Activated CD4-positive, alpha-beta T cell treated with anti-CD3 and anti-CD28 coated beads, Interleukin-10, Interleukin-2, amounts not matched to agents 100 ng/mL and 50 ng/mL, durations not matched to agents 16 hours and 8 hours (primary cell): Measurements from ENCODE around the gene TRPC4AP.
"Not testable (repeated sequence)": the region's sequence is repeated elsewhere in the genome, so short reads cannot be mapped to it uniquely, and the experiment has no call there.

Experiments
- DNase-seq: peaks from one replicate; pipeline ENCODE4 v3.0.0-alpha.2; 2020

The TRPC4AP gene

DNA sequence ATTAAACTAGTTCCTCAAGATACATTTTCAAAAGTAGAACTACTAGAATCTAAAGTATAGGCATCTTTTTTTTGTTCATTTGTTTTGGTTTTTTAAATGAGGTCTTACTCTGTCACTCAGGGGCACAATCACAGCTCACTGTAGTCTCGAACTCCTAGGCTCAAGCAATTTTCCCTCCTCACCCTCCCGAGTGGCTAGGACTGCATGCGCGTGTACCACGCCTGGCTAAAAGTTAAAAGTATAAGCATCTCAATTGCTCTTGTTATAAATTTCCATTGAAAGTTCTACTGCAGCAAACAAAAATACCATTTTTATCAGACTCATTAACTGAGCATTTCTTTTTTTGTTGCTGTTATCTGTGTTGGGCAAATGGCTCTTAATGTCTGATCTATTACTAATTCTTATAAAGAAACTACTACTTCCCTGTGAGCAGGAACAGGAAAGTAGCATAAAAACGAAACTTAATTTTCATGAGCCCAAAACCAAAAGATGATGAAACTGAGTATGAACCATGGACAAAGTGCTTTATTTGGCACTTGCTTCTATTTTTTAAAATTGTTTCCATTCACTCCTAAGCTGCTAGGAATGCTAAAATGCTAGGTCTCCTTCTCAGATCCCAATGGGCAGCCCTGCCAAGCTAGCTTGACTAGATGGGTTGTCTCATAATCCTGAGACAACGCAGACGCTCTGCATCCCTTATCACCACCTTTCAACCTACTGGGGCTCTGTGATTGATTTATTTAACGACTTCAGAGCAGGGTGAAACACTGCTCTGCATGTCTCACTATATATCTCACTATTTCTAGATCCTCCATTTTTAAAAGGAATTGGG, 36.9 kb downstream of the TRPC4AP start:
- peak; percentile 77 for DNase-seq

DNA sequence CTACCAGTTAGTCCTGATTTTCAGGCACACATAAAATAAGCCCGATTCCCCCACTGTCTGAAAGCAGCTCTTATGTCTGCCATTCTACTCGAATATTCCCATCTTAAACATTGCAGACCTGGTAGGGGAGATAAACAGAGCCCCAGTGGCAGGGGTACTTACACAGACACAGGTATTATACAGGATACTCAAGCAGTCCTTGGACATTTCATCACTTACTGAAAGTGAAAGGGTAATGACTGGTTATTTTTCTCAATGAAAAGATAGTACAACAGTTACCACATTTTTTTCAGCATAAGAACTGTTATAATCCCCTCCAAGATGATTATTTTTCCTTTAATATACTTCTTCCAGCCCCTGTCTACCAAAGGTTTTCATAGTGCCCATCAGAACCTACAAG, 37.8 kb downstream of the TRPC4AP start:
- DNase-seq, result no peak

GRCh38 chr20:35052616-35053015, 40.0 kb downstream of the TRPC4AP start:
- DNase-seq, result not testable (repeated sequence)

GRCh38 chr20:35049776-35050352, 42.7 kb downstream of the TRPC4AP start:
- no peak for DNase-seq

- no peak for DNase-seq
Observed at GRCh38 chr20:35048739-35049138, 43.9 kb downstream of the TRPC4AP start.

- no peak for DNase-seq
Observed at GRCh38 chr20:35042268-35042667, 50.3 kb downstream of the TRPC4AP start.

DNA sequence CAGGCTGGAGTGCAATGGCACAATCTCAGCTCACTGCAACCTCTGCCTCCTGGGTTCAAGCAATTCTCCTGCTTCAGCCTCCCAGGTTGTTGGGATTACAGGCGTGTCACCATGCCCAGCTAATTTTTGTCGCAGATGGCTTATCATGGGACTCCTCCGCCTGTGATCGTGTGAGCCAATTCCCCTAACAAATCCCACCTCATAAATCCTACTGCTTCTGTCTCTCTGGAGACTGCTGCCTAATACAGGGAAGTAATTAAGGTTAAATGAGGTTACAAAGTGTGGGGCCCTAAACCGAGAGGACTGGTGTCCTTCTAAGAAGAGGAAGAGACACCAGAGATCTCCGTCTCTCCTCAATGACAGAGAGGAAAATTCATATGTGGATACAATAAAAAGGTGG, 52.0 kb downstream of the TRPC4AP start:
- DNase-seq, result no peak

DNA sequence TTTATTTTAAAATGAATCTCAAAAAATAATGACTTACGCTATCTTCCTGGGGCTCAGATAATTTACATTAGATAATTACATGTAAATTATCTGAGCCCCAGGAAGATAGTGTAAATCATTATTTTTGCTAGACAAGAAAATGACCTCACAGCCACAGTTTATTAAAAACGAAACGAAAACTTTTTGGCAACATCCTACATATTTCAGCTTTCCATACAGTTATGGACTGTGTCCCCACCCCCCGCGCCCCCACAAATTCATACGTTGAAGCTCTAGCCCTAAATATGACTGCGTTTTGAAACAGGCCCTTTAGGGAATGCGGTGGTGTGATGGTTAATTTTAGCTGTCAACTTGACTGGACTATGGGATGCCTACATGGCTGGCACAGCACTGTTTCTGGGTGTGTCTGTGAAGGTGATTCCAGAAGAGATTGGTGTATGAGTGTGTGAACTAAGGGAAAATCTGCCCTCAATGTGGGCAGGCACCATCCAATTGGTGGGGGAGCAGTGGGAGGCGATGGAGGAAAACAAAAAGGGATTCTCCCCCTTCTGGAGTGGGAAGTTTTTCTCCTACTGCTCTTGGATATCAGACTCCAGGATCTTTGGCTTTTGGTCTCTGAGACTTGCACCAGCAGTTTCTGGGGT, 52.6 kb downstream of the TRPC4AP start:
- DNase-seq, result no peak

DNA sequence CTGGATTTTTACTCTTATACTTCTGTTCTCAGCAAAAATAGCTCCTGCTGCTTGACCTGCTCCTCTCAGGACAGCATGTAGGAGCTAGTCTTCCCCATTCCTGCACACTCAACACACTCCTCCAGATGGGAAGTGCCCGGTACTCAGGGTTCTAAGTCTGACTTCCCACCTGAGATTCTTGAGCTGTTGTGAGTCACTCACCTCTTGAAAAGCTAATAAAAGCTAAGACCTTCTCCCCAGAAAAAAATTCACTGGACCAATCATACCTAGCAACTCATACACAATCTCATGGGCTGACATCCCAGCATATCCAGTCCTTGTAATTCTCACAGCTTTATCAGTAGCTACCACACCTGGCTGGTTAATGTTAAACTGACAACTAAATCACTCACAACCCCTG, 53.5 kb downstream of the TRPC4AP start:
- no peak for DNase-seq

DNA sequence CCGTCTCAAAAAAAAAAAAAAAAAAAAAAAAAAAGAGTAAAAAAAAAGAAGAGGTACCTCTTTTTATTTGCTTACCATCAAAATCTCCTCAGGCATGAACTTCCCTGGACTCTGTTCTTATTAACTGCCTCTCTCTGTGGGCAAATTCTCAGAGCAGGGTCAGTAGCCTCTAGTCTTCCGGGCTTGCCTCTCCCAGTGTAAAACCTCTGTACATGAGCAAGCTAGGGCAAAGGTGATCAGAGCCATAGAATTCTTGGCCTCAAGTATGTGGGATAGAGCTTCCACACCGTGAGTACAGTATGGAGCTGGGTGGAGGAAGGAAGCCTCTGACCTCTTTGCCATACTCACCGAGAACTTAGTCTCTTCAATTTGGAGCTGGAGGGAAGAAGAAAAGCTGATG, 58.5 kb downstream of the TRPC4AP start:
- no peak for DNase-seq

DNA sequence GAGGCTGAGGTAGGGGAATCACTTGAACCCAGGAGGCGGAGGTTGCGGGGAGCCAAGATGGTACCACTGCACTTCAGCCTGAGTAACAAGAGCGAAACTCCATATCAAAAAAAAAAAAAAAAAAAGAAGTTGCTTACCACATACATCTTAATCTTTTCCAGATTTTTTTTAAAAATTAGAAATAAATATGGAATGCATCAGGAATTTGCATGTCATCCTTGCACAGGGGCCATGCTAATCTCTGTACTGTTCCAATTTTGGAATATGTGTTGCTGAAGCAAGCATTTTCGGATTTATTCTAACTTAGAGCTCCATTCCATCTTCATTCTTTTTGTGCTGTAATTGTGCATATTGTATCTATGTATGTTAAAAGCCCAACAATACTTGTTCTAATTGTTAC, 62.5 kb downstream of the TRPC4AP start:
- no peak for DNase-seq

GRCh38 chr20:35027301-35027700, 65.3 kb downstream of the TRPC4AP start:
- no peak for DNase-seq

DNA sequence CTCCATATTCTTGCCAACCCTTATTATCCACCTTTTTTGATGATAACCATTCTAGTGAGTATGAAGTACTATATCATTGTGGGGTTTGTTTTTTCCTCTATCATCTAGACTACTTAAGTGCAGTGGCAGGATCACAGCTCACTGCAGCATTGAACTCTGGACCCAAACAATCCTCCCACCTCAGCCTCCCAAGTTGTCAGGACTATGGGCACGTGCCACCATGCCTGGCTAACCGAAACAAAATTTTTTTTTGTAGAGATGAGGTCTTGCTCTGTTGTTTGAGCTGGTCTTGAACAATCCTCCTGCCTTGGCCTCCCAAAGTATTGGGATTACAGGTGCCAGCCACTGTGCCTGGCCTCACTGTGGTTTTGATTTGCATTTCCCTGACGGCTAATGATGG, 67.5 kb downstream of the TRPC4AP start:
- no peak for DNase-seq

DNA sequence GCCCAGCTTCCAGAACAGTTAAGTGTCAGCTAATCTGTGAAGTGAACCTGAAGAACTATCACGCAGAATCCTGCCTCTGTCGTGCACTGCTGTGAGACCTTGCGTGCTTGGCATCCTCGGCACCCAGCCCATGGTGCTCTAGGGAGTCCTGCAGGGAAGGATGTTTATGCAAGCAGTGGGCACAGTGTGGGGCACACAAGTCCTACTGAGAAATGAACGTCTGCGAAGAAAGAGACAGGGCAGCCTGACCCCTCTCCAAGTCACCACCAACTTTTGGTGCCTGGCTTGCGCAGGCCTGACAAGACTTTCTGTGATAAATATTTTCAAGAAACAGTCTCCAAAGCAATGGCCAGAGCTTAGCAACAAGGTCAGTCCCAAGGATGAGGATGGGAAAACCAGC, 69.0 kb downstream of the TRPC4AP start:
- DNase-seq, result no peak

DNA sequence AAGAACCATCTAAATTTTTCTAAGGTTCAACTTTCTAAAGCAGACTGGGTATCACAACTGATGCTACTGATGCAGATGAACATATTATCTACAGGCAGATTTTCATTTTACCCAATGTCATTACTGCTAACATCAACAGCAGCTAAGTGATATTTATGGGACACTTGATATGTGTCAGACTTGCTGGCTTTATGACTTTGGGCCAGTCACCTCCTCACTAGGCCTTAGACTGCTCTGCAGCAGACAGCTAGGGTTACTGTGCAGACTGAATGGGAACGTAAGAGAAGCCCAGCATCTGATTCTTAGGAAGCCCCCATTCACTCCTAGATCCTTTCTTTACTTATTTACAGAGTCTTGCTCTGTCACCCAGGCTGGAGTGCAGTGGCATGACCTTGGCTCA, 70.8 kb downstream of the TRPC4AP start:
- DNase-seq, result no peak

DNA sequence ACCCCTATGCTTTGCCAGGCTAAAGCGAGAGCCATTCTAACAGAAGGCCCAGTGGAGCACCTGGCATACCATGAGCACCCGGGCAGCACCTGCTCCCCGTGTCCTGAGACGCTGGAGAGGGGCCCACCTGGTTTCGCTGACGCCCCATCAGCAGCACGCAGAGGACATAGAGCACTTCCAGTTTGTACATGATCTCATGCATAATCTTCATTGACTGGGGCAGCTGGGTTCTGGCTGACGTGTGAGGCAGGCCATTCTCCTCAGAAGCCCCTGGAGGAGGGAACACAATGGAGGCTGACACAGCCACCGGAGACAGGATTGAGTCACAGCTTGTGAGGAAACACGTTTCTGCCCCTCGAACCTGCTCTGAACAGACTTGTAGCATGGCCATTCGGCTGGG, 71.5 kb downstream of the TRPC4AP start:
- no peak for DNase-seq

GRCh38 chr20:35020108-35020928, 72.3 kb downstream of the TRPC4AP start:
- no peak for DNase-seq

DNA sequence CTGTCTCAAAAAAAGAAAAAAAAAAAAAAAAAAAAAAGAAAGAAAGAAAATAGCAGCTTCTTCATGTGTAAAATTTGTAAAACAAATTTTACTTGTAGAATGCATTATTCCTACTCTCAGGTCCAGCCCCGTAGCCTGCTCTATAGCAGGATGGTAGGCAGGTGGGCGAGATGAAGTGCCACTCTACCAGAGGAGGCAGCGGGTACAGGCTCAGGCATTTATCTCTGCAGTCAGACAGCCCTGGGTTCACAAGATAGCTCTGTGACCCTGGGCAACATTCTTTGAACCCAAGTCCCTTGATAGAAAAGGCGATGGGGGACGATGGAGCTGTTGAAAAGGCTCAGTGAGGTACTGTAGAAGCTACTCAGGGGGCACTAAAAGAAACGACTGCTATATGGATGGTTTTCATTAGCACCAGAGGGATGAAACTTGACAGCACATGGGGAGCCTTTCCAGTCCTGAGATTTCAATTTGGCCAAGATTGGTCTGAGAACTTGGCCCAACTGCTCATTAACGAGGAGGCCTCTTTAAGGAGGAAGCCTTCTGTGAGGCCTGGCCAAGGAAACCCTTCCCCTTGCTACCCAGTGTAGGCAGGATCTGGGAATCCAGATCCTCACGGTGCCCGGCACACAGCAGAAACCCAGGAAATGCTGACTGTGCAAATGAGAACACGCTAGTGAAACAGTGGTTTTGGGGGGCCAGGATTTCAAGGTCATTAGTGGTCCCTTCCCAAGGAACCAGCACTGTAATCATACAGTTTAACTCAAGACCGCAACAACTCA, 73.8 kb downstream of the TRPC4AP start:
- no peak for DNase-seq

GRCh38 chr20:35017099-35017835, 75.3 kb downstream of the TRPC4AP start:
- DNase-seq, result no peak

DNA sequence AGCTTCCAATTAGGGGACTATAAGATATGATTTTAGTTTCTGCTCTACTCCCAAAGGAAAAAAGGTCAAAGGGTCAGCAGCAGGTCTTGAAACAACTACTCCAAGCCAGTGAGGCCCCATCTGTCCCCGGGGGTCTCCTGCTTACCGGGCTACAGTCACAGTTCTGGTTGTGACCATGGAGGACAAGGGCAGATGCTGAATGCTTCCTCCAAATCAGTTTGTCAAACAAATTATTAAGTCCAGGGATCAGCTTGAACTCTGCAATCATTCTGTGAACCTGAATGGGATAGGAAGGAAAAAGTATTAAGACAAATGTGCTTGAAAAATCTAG, 76.8 kb downstream of the TRPC4AP start:
- no peak for DNase-seq

DNA sequence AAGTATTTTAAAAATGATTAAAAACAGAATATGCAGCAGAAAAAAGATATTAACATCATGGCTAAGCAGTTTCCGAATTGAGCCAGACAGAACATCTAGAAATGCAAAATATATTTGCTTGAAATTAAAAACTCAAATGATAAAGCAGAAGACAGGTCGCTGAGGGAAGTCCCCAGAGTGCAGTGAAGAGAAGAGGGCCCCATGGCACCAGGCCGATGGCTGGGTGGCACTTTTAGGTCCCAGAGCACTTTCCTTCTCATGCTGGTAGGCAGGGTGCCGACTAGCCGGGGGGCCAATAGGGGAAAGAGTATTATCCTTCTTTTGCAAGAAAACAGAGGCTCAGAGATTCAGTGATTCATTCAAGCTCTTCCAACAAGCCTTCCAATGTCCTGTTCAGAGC, 78.1 kb downstream of the TRPC4AP start:
- DNase-seq, result no peak
